PC-9 (cell line): ENCODE data around the gene LARP1B.

ENCODE experiments used
- CTCF ChIP-seq: fragments of 200-600 bp; sonication (generic); conservative IDR thresholded peaks from 2 replicates; pipeline ENCODE4 v1.6.1; 2017; ENCODE audit warnings: mixed run types, antibody characterized with exemption, mild to moderate bottlenecking, moderate library complexity
- EZH2 ChIP-seq: fragments of 200-600 bp; sonication (generic); IDR thresholded peaks from 2 replicates; pipeline ENCODE4 v1.8.0; 2017; ENCODE audit warnings: antibody characterized with exemption, low read depth

GRCh38 chr4:128186623-128187022, 125.5 kb downstream of the LARP1B start:
- TF ChIP-seq CTCF (no peak), EZH2 (no peak)
